H1 (cell line): ENCODE measurements around the gene CTNND2.

Experiments used
- MAFK ChIP-seq: IDR thresholded peaks from 2 replicates; pipeline ENCODE4 v1.6.1; 2012; ENCODE audit warnings: low read depth, mild to moderate bottlenecking, improper control_type of control experiment, low read length
- POLR2AphosphoS5 ChIP-seq: IDR thresholded peaks from 2 replicates; pipeline ENCODE4 v1.6.1; 2011; ENCODE audit warnings: low read depth, low read length
- TF ChIP-seq, protein P1 (sequence below), 3 experiments: IDR thresholded peaks; 1 replicate in 2 of 3; 2 replicates in 1 of 3; pipeline versions ENCODE4 v1.5.1 to v1.6.1; 2011; ENCODE audit warnings: low read length in 3 of 3, mild to moderate bottlenecking in 3 of 3, inconsistent platforms in 2 of 3, low read depth in 1 of 3, moderate library complexity in 1 of 3; ENCODE audit not compliant: insufficient read depth in 1 of 3; ENCODE audit errors: control extremely low read depth in 1 of 3

DNA sequence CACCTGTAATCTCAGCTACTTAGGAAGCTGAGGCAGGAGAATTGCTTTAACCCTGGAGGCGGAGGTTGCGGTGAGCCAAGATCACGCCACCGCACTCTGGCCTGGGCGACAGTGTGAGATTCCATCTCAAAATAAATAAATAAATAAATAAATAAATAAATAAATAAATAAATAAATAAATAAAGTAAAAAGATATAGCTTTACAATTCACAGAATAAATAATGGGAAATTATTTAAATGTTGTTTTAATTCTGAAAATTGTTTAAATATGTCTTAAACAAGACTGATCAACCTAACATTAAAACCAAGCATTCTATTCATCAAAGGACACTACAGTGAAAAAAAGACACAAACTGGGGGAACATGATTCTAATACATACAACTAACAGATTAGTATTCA is 357.1 kb downstream of the CTNND2 start:
- TF ChIP-seq, protein P1, sequence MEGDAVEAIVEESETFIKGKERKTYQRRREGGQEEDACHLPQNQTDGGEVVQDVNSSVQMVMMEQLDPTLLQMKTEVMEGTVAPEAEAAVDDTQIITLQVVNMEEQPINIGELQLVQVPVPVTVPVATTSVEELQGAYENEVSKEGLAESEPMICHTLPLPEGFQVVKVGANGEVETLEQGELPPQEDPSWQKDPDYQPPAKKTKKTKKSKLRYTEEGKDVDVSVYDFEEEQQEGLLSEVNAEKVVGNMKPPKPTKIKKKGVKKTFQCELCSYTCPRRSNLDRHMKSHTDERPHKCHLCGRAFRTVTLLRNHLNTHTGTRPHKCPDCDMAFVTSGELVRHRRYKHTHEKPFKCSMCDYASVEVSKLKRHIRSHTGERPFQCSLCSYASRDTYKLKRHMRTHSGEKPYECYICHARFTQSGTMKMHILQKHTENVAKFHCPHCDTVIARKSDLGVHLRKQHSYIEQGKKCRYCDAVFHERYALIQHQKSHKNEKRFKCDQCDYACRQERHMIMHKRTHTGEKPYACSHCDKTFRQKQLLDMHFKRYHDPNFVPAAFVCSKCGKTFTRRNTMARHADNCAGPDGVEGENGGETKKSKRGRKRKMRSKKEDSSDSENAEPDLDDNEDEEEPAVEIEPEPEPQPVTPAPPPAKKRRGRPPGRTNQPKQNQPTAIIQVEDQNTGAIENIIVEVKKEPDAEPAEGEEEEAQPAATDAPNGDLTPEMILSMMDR (IDR thresholded peaks at IDR 0.05; ENCODE audit: control extremely low read depth in 1 of 3, insufficient read depth in 1 of 3, low read depth in 1 of 3, low read length in 3 of 3): no peak
- TF ChIP-seq POLR2AphosphoS5 (no peak), MAFK (no peak)
